ENCODE measurements around the gene SLC35F1. TPM values are rescaled to one million over a fixed set of nuclear protein-coding genes. Genes with fewer than 3 reads are reported as not detected.
A peak's percentile ranks its signal among the peaks of the same experiment; 100 is the strongest.

The SLC35F1 gene
- polyA plus RNA-seq, 1 donor from 2014 or later, result 35.1 TPM

GRCh38 chr6:118161343-118161742, 254.3 kb downstream of the SLC35F1 start:
- no peak for TF ChIP-seq EZH2 (IDR thresholded peaks at IDR 0.05; ENCODE audit: borderline replicate concordance, insufficient read depth, low read length, poor library complexity, severe bottlenecking)
- no peak for TF ChIP-seq POLR2AphosphoS5 (IDR thresholded peaks at IDR 0.05)
- TF ChIP-seq REST (IDR thresholded peaks at IDR 0.05; ENCODE audit: borderline replicate concordance), result no peak
- TF ChIP-seq MXI1 (conservative IDR thresholded peaks at IDR 0.05; ENCODE audit: poor library complexity, severe bottlenecking), result no peak
- TF ChIP-seq CTCF (IDR thresholded peaks at IDR 0.05; ENCODE audit: poor library complexity, severe bottlenecking), result no peak
- TF ChIP-seq SMC3 (conservative IDR thresholded peaks at IDR 0.05; ENCODE audit: poor library complexity), result no peak
- TF ChIP-seq TAF1 (IDR thresholded peaks at IDR 0.05; ENCODE audit: low read depth), result no peak
- TF ChIP-seq RAD21 (conservative IDR thresholded peaks at IDR 0.05), result no peak
- TF ChIP-seq EP300 (conservative IDR thresholded peaks at IDR 0.05; ENCODE audit: poor library complexity, severe bottlenecking), result no peak
- H3K36me3 ChIP-seq (ENCODE audit: insufficient read depth, low read length), result no peaks in the 10 kb centered on the region
- no peaks in the 10 kb centered on the region for H3K9me2 ChIP-seq (ENCODE audit: insufficient read depth, low read length)
- H3K9ac ChIP-seq (ENCODE audit: low read length), result no peak overlapping the region
- no peaks in the 10 kb centered on the region for H3F3A ChIP-seq (ENCODE audit: insufficient read depth, low read length, poor library complexity, severe bottlenecking)
- no peak overlapping the region for H3K4me2 ChIP-seq (ENCODE audit: low read length)
- H3K27me3 ChIP-seq (ENCODE audit: insufficient read depth, low read depth, low read length), result no peaks in the 10 kb centered on the region
- no peak overlapping the region for H3K27ac ChIP-seq (ENCODE audit: low read length)
- H4K20me1 ChIP-seq (ENCODE audit: insufficient read depth), result no peaks in the 10 kb centered on the region
- H3K79me2 ChIP-seq (replicated peaks; ENCODE audit: insufficient read depth, low read length), result no peaks in the 10 kb centered on the region
- H2AFZ ChIP-seq (ENCODE audit: low read depth, low read length), result no peak overlapping the region
- no peaks in the 10 kb centered on the region for H3K9me3 ChIP-seq (ENCODE audit: low read length)
- H3K4me3 ChIP-seq (ENCODE audit: low read length), result peak overlapping the region; percentile 2

- H3K36me3 ChIP-seq (ENCODE audit: insufficient read depth, low read length), result no peaks in the 10 kb centered on the region
- H3F3A ChIP-seq (ENCODE audit: insufficient read depth, low read length, poor library complexity, severe bottlenecking), result no peaks in the 10 kb centered on the region
- no peak overlapping the region for H3K4me2 ChIP-seq (ENCODE audit: low read length)
- H4K20me1 ChIP-seq (ENCODE audit: insufficient read depth), result no peaks in the 10 kb centered on the region
- H3K79me2 ChIP-seq (replicated peaks; ENCODE audit: insufficient read depth, low read length), result no peaks in the 10 kb centered on the region
- H3K9ac ChIP-seq (ENCODE audit: low read length), result no peak overlapping the region
- no peaks in the 10 kb centered on the region for H3K9me2 ChIP-seq (ENCODE audit: insufficient read depth, low read length)
- H2AFZ ChIP-seq (ENCODE audit: low read depth, low read length), result no peak overlapping the region
- H3K27me3 ChIP-seq (ENCODE audit: insufficient read depth, low read depth, low read length), result no peaks in the 10 kb centered on the region
- TF ChIP-seq POLR2AphosphoS5 (IDR thresholded peaks at IDR 0.05), result no peak
- TF ChIP-seq TAF1 (IDR thresholded peaks at IDR 0.05; ENCODE audit: low read depth), result no peak
- TF ChIP-seq EZH2 (IDR thresholded peaks at IDR 0.05; ENCODE audit: borderline replicate concordance, insufficient read depth, low read length, poor library complexity, severe bottlenecking), result no peak
- no peak for TF ChIP-seq EP300 (conservative IDR thresholded peaks at IDR 0.05; ENCODE audit: poor library complexity, severe bottlenecking)
- TF ChIP-seq MXI1 (conservative IDR thresholded peaks at IDR 0.05; ENCODE audit: poor library complexity, severe bottlenecking), result no peak
- TF ChIP-seq RAD21 (conservative IDR thresholded peaks at IDR 0.05), result no peak
- TF ChIP-seq CTCF (IDR thresholded peaks at IDR 0.05; ENCODE audit: poor library complexity, severe bottlenecking), result no peak
- TF ChIP-seq REST (IDR thresholded peaks at IDR 0.05; ENCODE audit: borderline replicate concordance), result no peak
- TF ChIP-seq SMC3 (conservative IDR thresholded peaks at IDR 0.05; ENCODE audit: poor library complexity), result no peak
- no peak overlapping the region for H3K4me3 ChIP-seq (ENCODE audit: low read length)
- H3K27ac ChIP-seq (ENCODE audit: low read length), result peak overlapping the region; percentile 6
- H3K9me3 ChIP-seq (ENCODE audit: low read length), result no peaks in the 10 kb centered on the region
Observed at GRCh38 chr6:118163542-118163941, 256.5 kb downstream of the SLC35F1 start.

Measured in neural cell (in vitro differentiated cells).